ENCODE results near the gene FSD1L.

The FSD1L gene

GRCh38 chr9:105447386-105447813 lies 434 bp upstream of the FSD1L start:
- Mint-ChIP-seq H3K27ac (peak overlapping the region; percentile 28), H3K27me3 (no peaks in the 10 kb centered on the region)

DNA sequence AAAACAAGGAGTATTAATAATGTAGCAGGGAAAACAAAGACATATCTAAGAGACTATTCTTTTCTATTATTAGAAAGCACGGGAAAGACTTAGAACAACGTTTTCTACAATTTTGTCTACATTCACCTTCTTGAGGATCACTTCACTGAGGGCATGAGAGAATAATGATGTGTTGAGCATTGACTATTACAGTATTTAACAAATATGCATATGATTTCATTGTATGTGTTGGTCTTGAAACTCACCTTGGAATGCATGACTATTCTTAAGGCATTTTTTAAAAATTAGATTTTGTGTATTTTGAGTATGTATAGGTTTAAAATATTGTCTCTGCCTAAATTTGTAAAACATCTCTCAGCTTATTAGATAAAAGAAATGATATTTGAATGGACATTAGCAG lies 1.2 kb downstream of the FSD1L start:
- peak overlapping the region; percentile 90 for H3K4me3 Mint-ChIP-seq

More at GRCh38 chr9:105447386-105447813, 434 bp upstream of the FSD1L start:
- no peaks in the 10 kb centered on the region for H3K36me3 Mint-ChIP-seq
- peak overlapping the region; percentile 86 for H3K4me3 Mint-ChIP-seq
- H3K4me1 Mint-ChIP-seq (ENCODE audit: low read depth): peaks cover 10% of the 10 kb centered on the region
- H3K9me3 Mint-ChIP-seq (ENCODE audit: low read depth): no peaks in the 10 kb centered on the region

DNA sequence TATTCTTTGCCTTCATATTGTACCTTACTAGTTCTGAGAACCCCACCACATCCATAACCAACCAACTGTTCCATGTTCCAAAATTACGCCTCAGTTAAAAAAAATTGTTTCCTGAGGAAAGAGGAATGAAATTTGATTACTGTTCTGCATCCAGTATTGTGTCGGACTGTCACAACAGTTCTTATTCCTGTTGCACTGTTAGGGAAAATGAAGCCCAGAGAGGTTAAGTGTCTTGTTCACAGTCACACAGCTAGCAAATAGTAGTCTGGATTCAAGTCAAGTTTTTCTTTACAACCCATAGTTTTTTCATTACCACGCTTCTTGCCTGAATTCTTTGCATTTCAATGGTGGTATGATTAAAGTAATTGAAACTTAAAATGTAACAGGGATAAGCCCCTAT lies 4.4 kb downstream of the FSD1L start:
- Mint-ChIP-seq H3K27me3 (peaks cover 3% of the 10 kb centered on the region), H3K4me1 (ENCODE audit: low read depth) (peaks cover 10% of the 10 kb centered on the region), H3K4me3 (no peak overlapping the region), H3K27ac (no peak overlapping the region), H3K36me3 (no peaks in the 10 kb centered on the region), H3K9me3 (ENCODE audit: low read depth) (no peaks in the 10 kb centered on the region)

More for the DNA sequence above, 1.2 kb downstream of the FSD1L start:
- no peaks in the 10 kb centered on the region for H3K36me3 Mint-ChIP-seq
- H3K4me1 Mint-ChIP-seq (ENCODE audit: low read depth): peaks cover 10% of the 10 kb centered on the region
- no peak overlapping the region for H3K27ac Mint-ChIP-seq
- no peaks in the 10 kb centered on the region for H3K9me3 Mint-ChIP-seq (ENCODE audit: low read depth)
- no peaks in the 10 kb centered on the region for H3K27me3 Mint-ChIP-seq

GRCh38 chr9:105455836-105456475 lies 8.1 kb downstream of the FSD1L start:
- Mint-ChIP-seq H3K9me3 (ENCODE audit: low read depth) (no peaks in the 10 kb centered on the region), H3K27ac (no peak overlapping the region), H3K4me3 (no peak overlapping the region), H3K36me3 (peaks cover 6% of the 10 kb centered on the region), H3K4me1 (ENCODE audit: low read depth) (no peaks in the 10 kb centered on the region), H3K27me3 (peaks cover 3% of the 10 kb centered on the region)

- Mint-ChIP-seq H3K27me3 (peaks cover 3% of the 10 kb centered on the region), H3K36me3 (peaks cover 6% of the 10 kb centered on the region), H3K9me3 (ENCODE audit: low read depth) (no peaks in the 10 kb centered on the region), H3K27ac (no peak overlapping the region), H3K4me3 (no peak overlapping the region), H3K4me1 (ENCODE audit: low read depth) (no peaks in the 10 kb centered on the region)
Measured at GRCh38 chr9:105457560-105458294, 9.9 kb downstream of the FSD1L start.

- Mint-ChIP-seq H3K36me3 (peaks cover 6% of the 10 kb centered on the region), H3K9me3 (ENCODE audit: low read depth) (no peaks in the 10 kb centered on the region), H3K27ac (no peak overlapping the region), H3K4me1 (ENCODE audit: low read depth) (no peaks in the 10 kb centered on the region), H3K27me3 (peaks cover 3% of the 10 kb centered on the region), H3K4me3 (no peak overlapping the region)
Measured at GRCh38 chr9:105458404-105458803, 10.6 kb downstream of the FSD1L start.

- no peak overlapping the region for H3K4me3 Mint-ChIP-seq
- no peaks in the 10 kb centered on the region for H3K4me1 Mint-ChIP-seq (ENCODE audit: low read depth)
- no peak overlapping the region for H3K27ac Mint-ChIP-seq
- H3K36me3 Mint-ChIP-seq: peaks cover 6% of the 10 kb centered on the region
- peaks cover 3% of the 10 kb centered on the region for H3K27me3 Mint-ChIP-seq
- no peaks in the 10 kb centered on the region for H3K9me3 Mint-ChIP-seq (ENCODE audit: low read depth)
Measured at GRCh38 chr9:105459336-105459735, 11.5 kb downstream of the FSD1L start.

- Mint-ChIP-seq H3K4me3 (no peak overlapping the region), H3K27ac (no peak overlapping the region), H3K27me3 (no peaks in the 10 kb centered on the region), H3K9me3 (ENCODE audit: low read depth) (no peaks in the 10 kb centered on the region), H3K4me1 (ENCODE audit: low read depth) (no peaks in the 10 kb centered on the region), H3K36me3 (no peaks in the 10 kb centered on the region)
Measured at GRCh38 chr9:105466898-105467455, 19.1 kb downstream of the FSD1L start.

DNA sequence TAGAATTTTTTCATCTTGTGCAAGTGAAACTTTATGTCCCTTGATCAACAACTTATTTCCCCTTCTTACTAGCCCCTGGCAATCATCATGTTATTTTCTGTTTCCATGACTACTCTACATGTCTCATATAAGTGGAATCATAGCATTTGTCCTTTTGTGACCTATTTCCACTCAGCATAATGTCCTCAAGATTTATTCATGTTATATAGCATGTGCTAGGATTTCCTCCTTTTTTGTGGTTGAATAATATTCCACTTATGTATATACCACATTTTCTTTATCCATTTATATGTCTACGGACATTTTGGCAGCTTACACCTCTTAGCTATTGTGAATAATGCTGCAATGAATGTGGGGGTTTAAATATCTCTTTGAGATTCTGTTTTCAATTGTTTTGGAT lies 21.0 kb downstream of the FSD1L start:
- Mint-ChIP-seq H3K27me3 (no peaks in the 10 kb centered on the region), H3K27ac (no peak overlapping the region), H3K4me3 (no peak overlapping the region), H3K9me3 (ENCODE audit: low read depth) (no peaks in the 10 kb centered on the region), H3K4me1 (ENCODE audit: low read depth) (no peaks in the 10 kb centered on the region), H3K36me3 (no peaks in the 10 kb centered on the region)

- Mint-ChIP-seq H3K36me3 (no peaks in the 10 kb centered on the region), H3K4me1 (ENCODE audit: low read depth) (no peaks in the 10 kb centered on the region), H3K9me3 (ENCODE audit: low read depth) (no peaks in the 10 kb centered on the region), H3K4me3 (no peak overlapping the region), H3K27ac (no peak overlapping the region), H3K27me3 (no peaks in the 10 kb centered on the region)
Measured at GRCh38 chr9:105473221-105473620, 25.4 kb downstream of the FSD1L start.

DNA sequence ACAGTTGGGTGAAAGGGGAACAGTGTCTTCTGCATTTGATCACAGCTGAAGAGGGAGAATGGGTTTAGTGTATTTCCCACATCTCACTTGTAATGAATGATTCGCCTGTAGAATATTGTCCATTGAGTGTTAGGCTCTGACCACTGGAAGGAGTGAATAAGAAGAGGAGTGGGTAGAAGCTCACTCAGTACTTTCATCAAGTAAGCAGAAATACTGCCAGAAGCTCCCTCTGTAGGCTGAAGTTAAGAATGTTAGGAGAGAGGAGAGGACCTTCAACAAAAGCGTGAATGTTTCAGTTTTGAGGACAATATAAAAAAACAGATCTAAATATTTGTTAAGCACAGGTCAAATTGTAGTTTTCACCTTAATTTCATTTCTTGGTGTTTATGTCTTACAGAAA lies 27.5 kb downstream of the FSD1L start:
- Mint-ChIP-seq H3K27ac (no peak overlapping the region), H3K9me3 (ENCODE audit: low read depth) (no peaks in the 10 kb centered on the region), H3K4me3 (no peak overlapping the region), H3K27me3 (peaks cover 2% of the 10 kb centered on the region), H3K36me3 (no peaks in the 10 kb centered on the region), H3K4me1 (ENCODE audit: low read depth) (no peaks in the 10 kb centered on the region)

GRCh38 chr9:105479846-105480245 lies 32.0 kb downstream of the FSD1L start:
- Mint-ChIP-seq H3K4me3 (no peak overlapping the region), H3K9me3 (ENCODE audit: low read depth) (no peaks in the 10 kb centered on the region), H3K36me3 (no peaks in the 10 kb centered on the region), H3K4me1 (ENCODE audit: low read depth) (no peaks in the 10 kb centered on the region), H3K27ac (no peak overlapping the region), H3K27me3 (peaks cover 2% of the 10 kb centered on the region)

GRCh38 chr9:105483618-105484017 lies 35.8 kb downstream of the FSD1L start:
- H3K27me3 Mint-ChIP-seq: peaks cover 2% of the 10 kb centered on the region
- no peaks in the 10 kb centered on the region for H3K36me3 Mint-ChIP-seq
- H3K4me1 Mint-ChIP-seq (ENCODE audit: low read depth): no peaks in the 10 kb centered on the region
- H3K27ac Mint-ChIP-seq: no peak overlapping the region
- H3K4me3 Mint-ChIP-seq: no peak overlapping the region
- H3K9me3 Mint-ChIP-seq (ENCODE audit: low read depth): no peaks in the 10 kb centered on the region

- Mint-ChIP-seq H3K27ac (no peak overlapping the region), H3K9me3 (ENCODE audit: low read depth) (no peaks in the 10 kb centered on the region), H3K4me3 (no peak overlapping the region), H3K36me3 (no peaks in the 10 kb centered on the region), H3K27me3 (no peaks in the 10 kb centered on the region), H3K4me1 (ENCODE audit: low read depth) (no peaks in the 10 kb centered on the region)
Measured at GRCh38 chr9:105484226-105484625, 36.4 kb downstream of the FSD1L start.

- Mint-ChIP-seq H3K27ac (no peak overlapping the region), H3K36me3 (no peaks in the 10 kb centered on the region), H3K4me1 (ENCODE audit: low read depth) (no peaks in the 10 kb centered on the region), H3K9me3 (ENCODE audit: low read depth) (no peaks in the 10 kb centered on the region), H3K4me3 (no peak overlapping the region), H3K27me3 (no peaks in the 10 kb centered on the region)
Measured at GRCh38 chr9:105485131-105485530, 37.3 kb downstream of the FSD1L start.
